SJSA1 (cell line): ENCODE measurements around the gene CDH23. TPM values are rescaled to one million over a fixed set of nuclear protein-coding genes. Genes with fewer than 3 reads are reported as not detected.

Source experiments
- DNase-seq, 2 experiments: peaks; one replicate each; pipeline ENCODE4 v3.0.0-alpha.2; 2015 to 2020; ENCODE audit warnings: low spot score in 2 of 2, low read depth in 1 of 2
- H3K27ac ChIP-seq: fragments of 250-450 bp; sonication (Bioruptor Pico); 2 replicates; pipeline ENCODE4 v1.5.1; 2020; ENCODE audit warnings: mild to moderate bottlenecking, moderate library complexity
- H3K27me3 ChIP-seq: fragments of 250-450 bp; sonication (Bioruptor Pico); replicated peaks from 2 replicates; pipeline ENCODE4 v1.5.1; 2020; ENCODE audit warnings: mild to moderate bottlenecking, moderate library complexity
- H3K36me3 ChIP-seq: fragments of 250-450 bp; sonication (Bioruptor Pico); 2 replicates; pipeline ENCODE4 v1.5.1; 2020; ENCODE audit warnings: mild to moderate bottlenecking
- H3K4me1 ChIP-seq: fragments of 250-450 bp; sonication (Bioruptor Pico); replicated peaks from 2 replicates; pipeline ENCODE4 v1.6.1; 2021; ENCODE audit warnings: mild to moderate bottlenecking
- H3K4me3 ChIP-seq: fragments of 250-450 bp; sonication (Bioruptor Pico); 2 replicates; pipeline ENCODE4 v1.5.1; 2020; ENCODE audit warnings: mild to moderate bottlenecking
- H3K9me3 ChIP-seq: fragments of 250-450 bp; sonication (Bioruptor Pico); replicated peaks from 2 replicates; pipeline ENCODE4 v1.5.1; 2020; ENCODE audit warnings: mild to moderate bottlenecking
- total RNA-seq: library from RNA; depleted of rRNA; stranded (reverse); fragments of >200 nt; shearing (Covaris generic); gene quantifications from 2 replicates; pipeline ENCODE4 v1.2.3, GENCODE V29; 2014

CDH23 gene
- total RNA-seq, 1 experiment from 2014 or later: 0.37 TPM

GRCh38 chr10:71478813-71479365, 82.2 kb downstream of the CDH23 start:
- no peak overlapping the region for H3K27ac ChIP-seq
- H3K4me1 ChIP-seq: peaks cover 8% of the 10 kb centered on the region
- DNase-seq: no peak
- no peaks in the 10 kb centered on the region for H3K9me3 ChIP-seq
- H3K27me3 ChIP-seq: no peaks in the 10 kb centered on the region
- H3K36me3 ChIP-seq: no peaks in the 10 kb centered on the region
- H3K4me3 ChIP-seq: no peak overlapping the region

DNA sequence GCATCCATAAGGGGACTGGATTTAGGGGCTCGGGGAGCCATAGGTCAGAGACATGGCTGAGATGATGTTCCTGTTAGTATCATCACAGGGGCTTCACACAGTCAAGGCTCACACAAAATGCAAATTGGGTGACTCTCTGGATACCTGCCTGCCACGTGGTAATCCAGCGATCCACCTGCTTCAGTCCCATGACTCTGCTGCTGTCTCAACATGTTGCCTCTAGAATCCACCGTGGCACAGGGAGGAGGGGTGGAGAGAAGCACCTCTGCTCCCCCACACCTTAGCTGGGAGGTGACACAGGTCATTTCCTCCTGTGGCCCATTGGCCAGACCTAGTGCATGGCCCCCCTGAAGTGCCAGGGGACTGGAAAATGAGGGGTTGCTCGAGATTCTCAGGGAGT, 83.1 kb downstream of the CDH23 start:
- no peak for DNase-seq

GRCh38 chr10:71480662-71481061, 83.9 kb downstream of the CDH23 start:
- no peak for DNase-seq
- no peaks in the 10 kb centered on the region for H3K27me3 ChIP-seq
- H3K9me3 ChIP-seq: no peaks in the 10 kb centered on the region
- H3K4me3 ChIP-seq: no peak overlapping the region
- no peaks in the 10 kb centered on the region for H3K36me3 ChIP-seq
- no peak overlapping the region for H3K27ac ChIP-seq
- peaks cover 8% of the 10 kb centered on the region for H3K4me1 ChIP-seq

More for the DNA sequence above, 83.1 kb downstream of the CDH23 start:
- no peaks in the 10 kb centered on the region for H3K36me3 ChIP-seq
- no peaks in the 10 kb centered on the region for H3K9me3 ChIP-seq
- peaks cover 8% of the 10 kb centered on the region for H3K4me1 ChIP-seq
- H3K27ac ChIP-seq: no peak overlapping the region
- no peak overlapping the region for H3K4me3 ChIP-seq
- H3K27me3 ChIP-seq: no peaks in the 10 kb centered on the region

DNA sequence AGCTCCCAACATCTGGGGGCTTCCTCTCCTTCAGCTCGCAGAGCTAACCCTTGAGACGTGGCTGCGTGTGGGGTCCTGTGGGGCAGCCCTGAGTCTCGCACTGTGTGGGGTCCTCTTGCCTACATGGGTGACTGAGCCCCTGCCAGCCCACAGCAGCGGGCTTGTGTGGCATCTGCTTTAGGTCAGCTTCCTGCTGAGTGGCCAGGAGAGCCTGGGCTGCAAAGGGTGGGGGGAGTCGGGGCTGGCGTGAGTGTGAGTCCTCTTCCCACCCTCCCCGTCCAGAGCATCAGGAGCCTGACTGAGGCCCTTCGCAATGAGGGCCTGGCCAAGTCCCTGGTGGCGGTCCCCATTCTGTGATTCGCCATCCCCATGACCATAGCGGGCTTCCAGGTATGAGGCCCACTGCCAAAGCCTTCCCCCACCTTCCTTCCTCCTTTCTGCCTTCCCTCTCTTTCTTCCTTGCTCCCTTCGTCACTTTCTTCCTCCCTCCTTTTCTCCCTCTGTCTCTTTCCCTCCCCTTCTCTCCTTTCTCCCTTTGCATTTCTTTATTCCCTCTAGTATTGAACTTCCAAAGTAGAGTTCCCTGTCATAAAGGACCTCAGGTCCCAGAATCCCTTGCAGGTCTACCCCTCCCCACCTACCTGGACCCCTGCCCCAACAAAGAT, 85.2 kb downstream of the CDH23 start:
- H3K27ac ChIP-seq: no peak overlapping the region
- H3K27me3 ChIP-seq: no peaks in the 10 kb centered on the region
- peaks cover 8% of the 10 kb centered on the region for H3K4me1 ChIP-seq
- no peak overlapping the region for H3K4me3 ChIP-seq
- no peak for DNase-seq
- H3K9me3 ChIP-seq: no peaks in the 10 kb centered on the region
- H3K36me3 ChIP-seq: no peaks in the 10 kb centered on the region

DNA sequence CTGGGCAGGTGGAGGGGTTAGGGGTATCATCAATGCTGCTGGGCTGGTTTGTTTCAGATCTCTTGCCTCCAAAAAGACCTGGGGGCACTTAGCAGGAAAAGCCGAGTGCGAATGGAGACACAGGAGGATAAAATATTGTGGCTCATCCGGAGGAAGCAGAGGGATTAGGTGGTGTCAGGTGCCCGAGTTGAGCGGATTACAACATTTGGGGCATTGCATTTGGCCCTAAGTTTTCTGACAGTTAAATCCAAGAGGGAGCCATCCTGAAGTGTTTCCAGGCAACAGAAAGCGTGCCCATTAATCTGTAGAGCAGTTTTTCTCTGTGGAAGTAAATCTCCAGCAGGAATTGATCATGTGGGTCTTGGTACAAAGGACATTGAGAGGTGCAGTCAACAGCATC, 85.9 kb downstream of the CDH23 start:
- Histone ChIP-seq H3K27me3 (no peaks in the 10 kb centered on the region), H3K36me3 (no peaks in the 10 kb centered on the region), H3K27ac (no peak overlapping the region), H3K9me3 (no peaks in the 10 kb centered on the region), H3K4me1 (peaks cover 8% of the 10 kb centered on the region), H3K4me3 (no peak overlapping the region)
- DNase-seq: no peak

- no peak overlapping the region for H3K4me3 ChIP-seq
- H3K27ac ChIP-seq: no peak overlapping the region
- peaks cover 8% of the 10 kb centered on the region for H3K4me1 ChIP-seq
- no peaks in the 10 kb centered on the region for H3K27me3 ChIP-seq
- DNase-seq: no peak
- no peaks in the 10 kb centered on the region for H3K36me3 ChIP-seq
- H3K9me3 ChIP-seq: no peaks in the 10 kb centered on the region
These were observed 86.4 kb downstream of the CDH23 start for GRCh38 chr10:71483135-71483534.

DNA sequence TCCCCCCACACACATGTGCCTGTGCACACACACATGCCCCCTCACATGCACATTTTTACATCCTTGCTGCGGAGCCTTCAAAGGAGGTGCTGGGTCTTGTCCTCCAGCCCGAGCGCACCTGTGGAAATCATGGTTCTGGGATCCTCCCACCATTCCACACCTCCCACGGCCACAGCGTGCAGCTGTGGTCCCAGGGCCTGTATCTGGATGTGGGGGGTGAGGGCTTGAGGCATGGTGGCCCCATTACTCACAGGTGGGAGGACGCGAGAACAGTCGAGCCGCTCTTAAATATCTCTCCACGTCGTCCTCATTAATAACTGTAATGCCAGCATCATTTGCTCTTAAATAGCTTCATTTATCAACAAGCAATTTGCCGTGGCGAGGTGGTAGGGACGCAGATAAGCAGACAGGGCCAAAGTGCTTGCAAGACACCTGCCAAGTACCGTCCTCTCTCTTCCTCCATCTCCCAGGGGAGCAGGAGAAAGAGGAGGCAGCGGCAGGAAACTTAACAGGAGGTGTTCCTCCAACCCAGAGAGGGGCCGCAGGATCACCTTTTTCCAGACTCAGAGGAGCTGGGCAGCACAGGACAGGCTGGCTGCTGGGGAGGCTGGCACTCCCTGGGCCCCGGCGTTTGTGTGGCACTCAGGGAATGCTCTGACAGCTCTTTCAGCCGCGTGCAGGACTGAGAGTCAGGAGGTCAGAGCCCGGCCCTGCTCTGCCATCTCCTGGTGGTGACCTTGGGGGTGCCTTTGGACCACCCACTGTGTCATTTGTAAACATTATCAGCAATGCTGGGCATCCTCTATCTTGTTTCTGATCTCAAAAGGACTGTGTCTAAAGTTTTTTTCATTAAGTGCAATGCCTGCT, 87.4 kb downstream of the CDH23 start:
- no peaks in the 10 kb centered on the region; the same call in 1 of the 2 replicates for H3K27me3 ChIP-seq
- no peak for DNase-seq
- H3K4me3 ChIP-seq: no peak overlapping the region
- H3K9me3 ChIP-seq: no peaks in the 10 kb centered on the region
- H3K36me3 ChIP-seq: no peaks in the 10 kb centered on the region
- peaks cover 8% of the 10 kb centered on the region for H3K4me1 ChIP-seq
- no peak overlapping the region for H3K27ac ChIP-seq

DNA sequence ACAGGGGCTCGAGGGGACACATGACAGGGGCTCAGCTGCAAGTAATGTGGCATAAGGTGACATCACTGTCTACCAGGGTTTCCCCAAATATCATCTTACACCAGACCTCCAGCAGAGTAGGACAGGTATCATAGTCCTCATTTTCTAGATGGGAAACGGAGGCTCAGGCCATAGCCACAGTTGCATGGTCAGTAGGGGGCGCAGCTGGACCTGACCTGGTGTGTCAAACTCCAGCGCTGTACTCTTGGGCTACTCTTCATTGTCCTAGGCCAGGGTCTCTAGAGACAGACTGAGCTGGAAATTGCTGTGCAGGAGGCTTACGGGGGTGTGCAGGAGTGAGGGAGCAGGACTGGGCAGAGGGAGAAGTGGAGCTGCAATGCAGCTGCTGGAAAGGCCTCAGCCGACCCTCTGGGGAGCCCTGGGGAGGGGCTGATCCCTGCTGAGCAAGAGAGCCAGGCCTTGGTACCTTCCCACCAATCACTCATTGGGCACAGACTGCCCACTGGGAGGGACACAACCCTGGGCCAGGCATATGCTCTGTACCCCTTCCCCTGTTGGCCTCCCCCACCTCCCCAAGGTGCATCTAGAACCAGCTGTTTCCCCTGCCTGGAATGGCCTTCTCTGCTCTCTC, 89.9 kb downstream of the CDH23 start:
- H3K27ac ChIP-seq: no peak overlapping the region
- DNase-seq: no peak
- H3K4me3 ChIP-seq: no peak overlapping the region
- H3K9me3 ChIP-seq: no peaks in the 10 kb centered on the region
- no peaks in the 10 kb centered on the region; the same call in 1 of the 2 replicates for H3K27me3 ChIP-seq
- H3K4me1 ChIP-seq: peaks cover 5% of the 10 kb centered on the region
- no peaks in the 10 kb centered on the region for H3K36me3 ChIP-seq

- Histone ChIP-seq H3K27me3 (no peaks in the 10 kb centered on the region; the same call in 1 of the 2 replicates), H3K4me3 (no peak overlapping the region), H3K4me1 (no peaks in the 10 kb centered on the region), H3K9me3 (no peaks in the 10 kb centered on the region), H3K36me3 (no peaks in the 10 kb centered on the region), H3K27ac (no peak overlapping the region)
- DNase-seq: no peak
These were observed 91.0 kb downstream of the CDH23 start for GRCh38 chr10:71487726-71488125.

- Histone ChIP-seq H3K36me3 (no peaks in the 10 kb centered on the region), H3K27me3 (peaks cover 6% of the 10 kb centered on the region)
- no peak for DNase-seq
These were observed 92.4 kb downstream of the CDH23 start for GRCh38 chr10:71489077-71489476.

GRCh38 chr10:71492872-71493271, 96.2 kb downstream of the CDH23 start:
- Histone ChIP-seq H3K36me3 (no peaks in the 10 kb centered on the region), H3K27ac (no peak overlapping the region), H3K4me1 (no peaks in the 10 kb centered on the region), H3K4me3 (no peak overlapping the region), H3K27me3 (peaks cover 9% of the 10 kb centered on the region), H3K9me3 (no peaks in the 10 kb centered on the region)
- no peak for DNase-seq

More at GRCh38 chr10:71489077-71489476, 92.4 kb downstream of the CDH23 start:
- H3K4me3 ChIP-seq: no peak overlapping the region
- no peak overlapping the region for H3K27ac ChIP-seq
- no peaks in the 10 kb centered on the region for H3K4me1 ChIP-seq
- no peaks in the 10 kb centered on the region for H3K9me3 ChIP-seq

GRCh38 chr10:71493741-71494140, 97.0 kb downstream of the CDH23 start:
- Histone ChIP-seq H3K27ac (no peak overlapping the region), H3K9me3 (no peaks in the 10 kb centered on the region), H3K4me1 (no peaks in the 10 kb centered on the region), H3K36me3 (no peaks in the 10 kb centered on the region), H3K4me3 (no peak overlapping the region), H3K27me3 (peaks cover 9% of the 10 kb centered on the region)
- DNase-seq: no peak

DNA sequence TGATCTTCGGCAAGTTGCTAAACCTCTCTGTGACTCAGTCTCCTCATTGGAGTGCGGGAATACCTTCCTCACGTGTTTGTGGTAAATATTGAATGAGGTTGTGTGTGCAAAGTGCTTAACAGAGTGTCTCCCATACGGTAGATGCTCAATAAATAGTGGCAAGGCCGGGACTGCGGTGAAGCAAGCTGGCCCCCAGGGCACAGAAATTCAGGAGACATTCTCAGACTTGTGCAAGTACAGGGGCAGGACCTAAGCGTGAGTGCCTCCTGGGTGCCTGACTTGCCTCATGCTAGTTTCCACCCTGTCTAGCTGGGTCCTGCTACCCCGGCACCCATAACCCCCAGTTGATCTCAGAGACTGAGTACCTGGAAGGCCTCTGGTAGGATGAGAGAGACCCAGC, 97.8 kb downstream of the CDH23 start:
- Histone ChIP-seq H3K36me3 (no peaks in the 10 kb centered on the region), H3K4me3 (no peak overlapping the region), H3K9me3 (no peaks in the 10 kb centered on the region), H3K27me3 (peaks cover 9% of the 10 kb centered on the region; the same call in 1 of the 2 replicates), H3K27ac (no peak overlapping the region), H3K4me1 (no peaks in the 10 kb centered on the region)
- no peak for DNase-seq
